NCI-H146 treated with DMSO at 0.1 percent for 48 hours (cell line): ENCODE data around the gene TSPAN5.

Experiments
- DNase-seq: peaks from one replicate; lab custom pipeline; 2025; ENCODE audit not compliant: unreplicated experiment; lab: John Stamatoyannopoulos, UW

The TSPAN5 gene

DNA sequence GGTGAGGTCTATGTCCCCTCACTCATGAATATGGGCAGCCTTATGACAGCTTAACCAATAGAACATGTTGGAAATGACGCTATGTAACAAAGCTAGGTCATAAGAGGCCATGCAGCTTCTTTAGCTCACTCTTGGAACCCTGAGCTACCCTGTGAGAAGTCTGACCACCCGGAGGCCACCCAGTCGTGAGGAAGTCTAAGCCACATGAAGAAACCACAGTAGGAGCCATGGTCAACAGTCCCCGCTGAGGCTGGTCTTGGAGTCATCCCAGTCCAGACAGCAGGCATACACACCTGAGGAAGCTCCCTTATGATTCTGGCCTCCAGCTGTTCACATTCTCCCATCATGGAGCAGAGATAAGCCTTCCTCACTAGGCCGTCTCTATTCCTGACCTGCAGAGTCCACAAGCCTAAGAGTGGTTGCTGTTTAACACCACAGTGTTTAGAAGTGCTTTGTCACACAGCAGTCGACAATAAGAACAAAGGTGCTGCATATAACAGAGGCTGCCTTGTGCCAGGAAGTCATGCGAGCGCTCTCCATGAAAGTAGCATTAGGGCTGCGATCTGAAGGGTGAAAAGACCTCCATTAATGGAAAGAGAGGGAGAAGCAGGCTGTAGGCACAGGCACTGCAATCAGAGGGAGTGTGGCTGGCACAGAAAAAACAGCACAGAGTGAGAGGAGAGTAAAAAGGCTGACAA, 38.2 kb downstream of the TSPAN5 start:
- DNase-seq = no peak

DNA sequence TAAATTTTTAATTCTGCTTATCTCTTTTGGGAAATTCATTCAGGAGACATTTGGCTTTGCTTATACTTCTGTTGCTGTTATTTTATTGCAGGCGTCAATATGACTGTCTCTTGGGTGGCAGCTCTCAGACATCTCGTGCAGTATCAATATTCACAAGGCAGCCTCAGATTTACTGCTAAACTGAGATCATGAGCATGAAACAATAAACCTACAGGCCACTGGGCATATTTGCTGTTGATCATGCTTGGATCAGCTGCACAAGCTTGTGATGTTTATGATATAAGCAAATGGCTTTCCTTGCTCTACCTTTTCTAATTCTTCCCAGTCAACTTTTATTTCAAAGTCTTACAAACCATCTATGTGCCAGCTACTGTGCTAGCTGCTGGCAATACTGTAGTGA, 39.2 kb downstream of the TSPAN5 start:
- no peak for DNase-seq

DNA sequence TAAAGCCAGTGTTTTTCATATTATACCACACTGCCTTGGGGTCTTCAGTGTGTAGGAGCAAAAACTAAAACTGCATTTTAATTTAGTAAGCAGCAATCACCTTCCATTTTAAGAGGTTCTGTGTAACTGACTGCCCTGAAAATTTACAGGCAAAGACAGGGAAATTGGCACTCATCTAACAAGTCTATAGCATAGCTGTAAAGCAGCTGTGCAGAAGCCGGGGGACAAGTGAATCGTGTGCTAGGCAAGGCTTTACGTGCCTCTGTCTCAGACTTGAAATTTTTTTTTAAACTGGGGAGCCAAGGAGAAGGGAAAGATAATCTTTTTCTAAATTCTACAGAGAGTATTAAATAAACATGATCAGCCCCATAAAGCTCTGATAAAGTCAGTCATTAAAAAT, 39.7 kb downstream of the TSPAN5 start:
- DNase-seq = no peak

DNA sequence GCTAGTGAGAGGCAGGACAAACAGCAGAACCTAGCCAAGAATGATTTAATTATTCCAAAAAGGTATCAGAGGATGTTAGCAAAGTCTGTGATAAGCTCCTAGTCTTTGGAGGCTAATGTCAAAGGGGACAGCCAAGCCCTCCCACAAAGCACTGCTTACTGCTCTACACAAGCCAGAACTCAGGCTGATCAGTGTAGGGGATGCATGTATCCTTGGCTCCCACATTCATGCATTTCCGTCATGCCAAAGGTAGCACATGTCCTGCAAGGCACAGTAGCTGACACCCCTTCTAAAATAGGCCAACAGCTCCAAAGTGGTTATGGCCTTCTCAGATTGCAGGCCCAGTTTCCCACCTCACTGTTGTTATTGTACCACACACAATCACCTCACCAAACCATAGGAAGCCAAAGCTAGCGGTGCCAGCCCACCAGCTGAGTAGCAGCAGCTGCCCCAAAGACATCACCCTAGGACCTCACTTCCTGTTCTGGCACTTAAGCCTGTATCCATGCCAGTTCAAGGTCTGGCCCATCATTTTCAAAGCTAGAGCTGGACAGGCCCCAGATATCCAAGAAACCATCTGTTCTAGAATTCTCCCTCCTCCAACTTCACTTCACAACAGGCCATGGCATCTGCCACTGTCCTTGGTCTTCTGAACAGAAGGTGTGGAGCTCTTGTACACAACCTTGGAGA, 40.9 kb downstream of the TSPAN5 start:
- no peak for DNase-seq

GRCh38 chr4:98615991-98616390, 42.4 kb downstream of the TSPAN5 start:
- no peak for DNase-seq

DNA sequence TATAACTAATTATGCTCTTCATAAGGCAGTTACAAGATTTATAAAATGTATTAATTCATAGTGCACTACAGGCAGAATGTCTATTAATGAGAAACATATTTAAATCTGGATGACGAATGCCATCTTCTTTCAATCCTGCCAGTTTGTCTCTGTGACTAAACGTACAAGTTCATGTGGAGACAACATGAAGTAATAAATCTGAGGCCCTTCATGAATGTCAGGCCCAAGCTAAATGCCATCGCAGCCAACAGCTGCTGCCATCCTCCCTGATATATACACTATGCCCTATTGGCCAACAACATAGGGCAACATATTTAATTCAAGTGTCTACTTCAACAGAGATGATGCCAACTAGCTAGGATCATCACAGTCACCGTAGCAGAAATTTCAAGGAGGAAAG, 43.7 kb downstream of the TSPAN5 start:
- no peak for DNase-seq

- DNase-seq = no peak
These were observed 44.3 kb downstream of the TSPAN5 start for GRCh38 chr4:98614094-98614493.

DNA sequence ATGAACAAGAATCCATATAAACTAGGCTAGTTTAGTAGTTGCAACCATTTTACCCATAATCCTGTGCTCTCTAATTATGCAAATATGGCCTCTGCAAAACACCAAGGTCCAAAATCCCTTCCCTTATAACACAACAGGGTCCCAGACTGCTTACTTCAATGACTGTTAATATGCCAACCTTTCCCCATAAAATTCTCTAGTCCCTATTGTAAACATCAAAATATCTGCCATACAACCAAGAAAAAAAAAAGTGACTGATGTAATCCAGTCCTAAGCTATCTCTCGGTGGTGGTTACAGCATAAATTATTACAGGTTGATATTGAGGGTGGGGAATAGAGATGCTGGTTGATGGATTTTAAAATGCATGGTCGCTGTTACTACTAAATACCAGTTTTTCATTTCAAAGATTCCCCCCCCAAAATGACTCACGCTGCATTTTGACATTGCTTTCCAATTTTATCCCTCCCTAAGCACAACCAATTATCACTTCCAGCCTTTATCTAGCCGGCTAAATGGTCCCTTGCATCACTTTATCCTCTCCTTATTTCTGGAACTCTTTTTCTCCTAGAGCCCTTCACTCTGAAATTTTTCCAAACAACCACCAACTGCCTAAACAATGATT, 44.8 kb downstream of the TSPAN5 start:
- DNase-seq = no peak

DNA sequence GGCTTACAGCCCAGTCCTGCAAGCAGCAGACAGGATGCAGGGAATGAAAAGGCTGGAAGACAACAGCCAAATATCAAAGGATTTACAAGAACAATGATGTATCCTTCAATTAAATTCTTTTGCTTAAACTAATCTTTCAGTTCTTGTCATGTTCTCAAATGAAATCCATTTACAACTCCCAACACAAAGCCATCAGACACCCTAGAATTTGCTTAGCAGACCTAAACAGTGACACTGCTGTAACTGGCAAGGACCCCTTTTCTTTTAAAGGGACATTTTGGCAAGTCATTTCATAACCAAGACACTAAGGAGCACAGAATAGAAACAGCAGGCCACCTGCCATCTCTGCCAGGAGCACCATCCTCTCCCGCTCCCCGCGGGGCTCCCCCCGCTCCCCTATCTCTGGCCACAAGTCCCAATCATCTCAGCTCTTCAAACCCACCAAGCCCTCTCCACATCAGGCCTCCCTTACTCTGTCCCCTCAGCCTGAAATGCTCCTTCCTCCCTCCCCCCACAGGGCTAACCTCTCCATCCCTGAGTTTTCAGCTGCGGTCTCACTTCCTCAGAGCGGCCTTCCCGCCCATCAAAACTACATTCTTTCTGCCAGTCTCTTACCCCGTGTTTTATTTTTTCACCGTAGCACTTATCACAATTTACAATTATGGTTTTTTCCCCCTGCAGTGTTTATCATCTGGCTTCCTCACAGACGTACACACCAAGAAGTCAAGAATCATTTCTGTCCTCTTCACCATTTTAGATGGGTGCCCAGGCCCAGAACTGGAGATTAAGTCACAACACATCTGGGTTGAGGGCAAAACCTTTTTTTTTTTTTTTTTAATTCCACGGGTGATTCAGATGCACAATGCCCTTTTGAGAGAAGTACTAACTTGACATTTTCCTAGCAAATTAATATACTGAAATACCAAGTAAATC, 45.8 kb downstream of the TSPAN5 start:
- no peak for DNase-seq

DNA sequence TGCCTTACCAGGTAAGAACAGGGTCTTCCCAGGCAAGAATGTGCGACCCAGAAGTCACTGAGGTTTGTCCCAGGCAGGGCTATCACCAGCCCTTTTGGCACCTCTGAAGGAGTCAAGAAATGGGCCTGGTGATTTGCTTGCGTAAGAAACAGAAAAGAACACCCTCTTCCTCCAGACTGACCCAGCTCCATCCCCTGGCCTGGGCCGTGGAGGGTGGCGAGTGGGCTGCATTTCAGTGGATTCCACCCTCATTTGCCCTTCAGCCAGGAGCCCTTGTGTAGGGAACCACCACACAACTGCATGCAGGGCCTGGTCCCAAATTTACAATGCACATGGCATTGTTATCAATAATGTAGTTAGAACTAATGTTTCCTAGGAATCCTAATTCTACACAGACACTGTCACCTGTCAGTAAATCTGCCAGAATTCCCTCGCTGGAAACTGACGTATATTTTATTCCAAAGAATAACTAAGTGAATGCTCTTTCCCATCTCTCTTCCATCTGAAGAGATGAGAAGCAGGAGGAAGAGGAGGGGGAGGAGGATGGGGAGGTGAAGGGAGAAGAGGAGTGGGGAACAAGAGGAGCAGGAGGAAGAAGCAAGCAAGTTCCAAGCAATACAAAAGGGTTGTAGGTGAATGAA, 46.6 kb downstream of the TSPAN5 start:
- no peak for DNase-seq

GRCh38 chr4:98610926-98611676, 47.3 kb downstream of the TSPAN5 start:
- DNase-seq = no peak

- DNase-seq = no peak
These were observed 48.0 kb downstream of the TSPAN5 start for GRCh38 chr4:98610431-98610830.

- no peak for DNase-seq
These were observed 48.5 kb downstream of the TSPAN5 start for GRCh38 chr4:98609934-98610333.

DNA sequence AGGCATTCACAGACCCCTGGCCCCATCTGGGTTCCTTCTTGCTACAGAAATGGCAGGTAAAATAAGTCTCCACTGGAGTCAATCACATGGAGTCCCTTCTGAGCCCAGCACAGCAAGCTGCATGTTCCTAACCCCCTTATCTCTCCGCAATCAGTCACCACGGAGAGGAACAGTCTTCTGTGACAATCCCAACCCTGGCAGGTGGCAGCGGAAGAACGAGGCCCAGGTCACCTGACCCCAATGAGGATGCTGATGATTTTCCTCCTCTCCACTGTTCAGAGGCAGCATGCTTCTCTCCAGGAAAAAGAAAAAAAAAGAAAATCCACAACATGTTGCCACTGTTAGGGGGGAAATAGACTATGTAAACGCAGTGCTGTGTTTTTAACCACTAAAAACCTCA, 50.1 kb downstream of the TSPAN5 start:
- no peak for DNase-seq

- no peak for DNase-seq
These were observed 51.5 kb downstream of the TSPAN5 start for GRCh38 chr4:98606894-98607293.

DNA sequence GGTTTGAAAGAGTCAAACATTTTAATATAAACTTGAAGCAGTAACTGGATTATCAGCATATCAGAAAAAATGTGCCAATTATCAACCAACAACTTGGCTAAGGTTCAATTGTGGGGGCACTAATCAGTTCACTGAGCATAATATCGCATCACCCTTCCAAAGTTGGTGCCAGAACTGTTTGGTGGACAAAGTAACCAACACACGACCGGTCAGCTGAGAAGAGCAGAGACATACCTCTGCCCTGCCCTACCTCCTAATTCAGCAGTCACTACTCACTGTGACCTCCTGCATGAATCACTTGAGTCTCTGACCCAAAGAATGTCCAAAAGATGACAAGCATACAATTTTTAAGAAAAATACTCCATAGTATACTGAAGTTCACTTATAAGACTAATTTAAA, 53.2 kb downstream of the TSPAN5 start:
- DNase-seq = no peak

GRCh38 chr4:98604723-98605122, 53.7 kb downstream of the TSPAN5 start:
- no peak for DNase-seq

DNA sequence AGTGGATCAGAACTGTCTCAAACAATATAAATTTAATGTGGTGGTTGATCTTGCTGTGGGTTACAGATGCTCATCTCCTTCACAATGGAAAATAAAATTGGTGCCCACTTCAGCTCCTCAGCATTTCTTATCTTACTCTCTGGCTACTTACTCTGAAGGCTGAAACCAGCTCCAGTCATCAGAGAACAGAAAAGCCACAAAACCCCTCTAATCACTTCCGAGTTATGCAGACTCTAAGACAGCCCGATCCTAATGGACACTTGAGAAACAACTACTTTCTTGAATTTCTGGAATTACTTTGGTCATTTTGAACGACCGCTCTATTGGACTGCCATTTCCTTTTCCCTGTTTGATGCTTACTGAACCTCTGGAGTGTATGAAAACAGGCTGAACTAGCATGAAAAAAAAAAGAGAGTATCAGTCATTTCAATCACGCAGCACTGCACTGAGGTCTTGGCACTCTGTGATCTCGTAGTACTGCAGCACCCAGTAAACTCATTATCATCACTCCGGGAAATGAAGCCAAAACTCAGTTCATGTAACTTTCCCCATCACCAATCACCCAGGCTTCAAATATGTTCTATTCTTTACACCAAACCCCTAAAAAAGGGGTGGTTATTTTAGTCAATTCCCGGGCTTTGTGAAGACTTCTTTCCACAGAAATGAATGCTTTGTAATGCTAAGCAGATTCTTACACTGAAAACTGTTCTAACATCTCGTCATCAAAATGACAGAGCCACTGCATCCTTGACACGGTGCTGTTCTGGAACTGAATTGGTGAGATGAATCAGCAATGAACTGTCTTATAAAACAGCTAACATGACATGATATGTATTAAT, 54.5 kb downstream of the TSPAN5 start:
- no peak for DNase-seq

GRCh38 chr4:98602270-98602669, 56.1 kb downstream of the TSPAN5 start:
- DNase-seq = no peak
